T-helper 2 cell treated with Interferon-gamma antibody and Interleukin-4, amounts not matched to agents 100 ng/mL and 5 ng/mL, for 36 hours (primary cell): ENCODE results near the gene SERHL2. TPM values are rescaled to one million over a fixed set of nuclear protein-coding genes. Genes with fewer than 3 reads are reported as not detected.
"Not testable (repeated sequence)": the region's sequence is repeated elsewhere in the genome, so short reads cannot be mapped to it uniquely, and the experiment has no call there.

Source experiments
- intact Hi-C: fragments of 100-400 bp; cut with micrococcal nuclease; formaldehyde crosslinking; loops from one replicate; pipeline ENCODE4 v1.15.1; 2023
- total RNA-seq: library from RNA; stranded (reverse); gene quantifications from 2 replicates; pipeline ENCODE4 v1.2.3, GENCODE V29; 2022

SERHL2 gene
- total RNA-seq, 1 donor from 2014 or later, result 0.86 TPM

- intact Hi-C loops, result not testable (repeated sequence)
These were observed 18.5 kb upstream of the SERHL2 start for GRCh38 chr22:42535082-42535731.

GRCh38 chr22:42536166-42536565 lies 17.6 kb upstream of the SERHL2 start:
- intact Hi-C loops, result no loop called here

GRCh38 chr22:42536634-42537033 lies 17.1 kb upstream of the SERHL2 start:
- intact Hi-C loops, result not testable (repeated sequence)

GRCh38 chr22:42537199-42537831 lies 16.4 kb upstream of the SERHL2 start:
- intact Hi-C loops, result not testable (repeated sequence)

- intact Hi-C loops, result not testable (repeated sequence)
These were observed 14.5 kb upstream of the SERHL2 start for GRCh38 chr22:42539236-42539771.

- intact Hi-C loops, result no loop called here
These were observed 9.1 kb upstream of the SERHL2 start for GRCh38 chr22:42544686-42545085.

- intact Hi-C loops, result no loop called here
These were observed 6.2 kb upstream of the SERHL2 start for GRCh38 chr22:42547562-42547961.

- intact Hi-C loops, result not testable (repeated sequence)
These were observed 5.6 kb upstream of the SERHL2 start for GRCh38 chr22:42548126-42548525.

- intact Hi-C loops, result no loop called here
These were observed 5.0 kb upstream of the SERHL2 start for GRCh38 chr22:42548597-42549330.

GRCh38 chr22:42549331-42550060 lies 4.3 kb upstream of the SERHL2 start:
- intact Hi-C loops, result loop anchor here (2.0 to 10.0 kb wide), 3 partner anchors 17 to 65 kb away; partner anchors contain the start of gene POLDIP3

- intact Hi-C loops, result loop anchor here (2.0 to 10.0 kb wide), 3 partner anchors 31 to 63 kb away; partner anchors contain the start of gene POLDIP3
These were observed 1.5 kb upstream of the SERHL2 start for GRCh38 chr22:42552294-42552647.

- intact Hi-C loops, result no loop called here
These were observed 6.6 kb downstream of the SERHL2 start for GRCh38 chr22:42560381-42560780.

GRCh38 chr22:42560781-42561180 lies 7.0 kb downstream of the SERHL2 start:
- intact Hi-C loops, result no loop called here

- intact Hi-C loops, result no loop called here
These were observed 8.1 kb downstream of the SERHL2 start for GRCh38 chr22:42561856-42562255.

- intact Hi-C loops, result no loop called here
These were observed 8.5 kb downstream of the SERHL2 start for GRCh38 chr22:42562279-42562678.

- intact Hi-C loops, result no loop called here
These were observed 8.9 kb downstream of the SERHL2 start for GRCh38 chr22:42562684-42563083.

- intact Hi-C loops, result not testable (repeated sequence)
These were observed 10.2 kb downstream of the SERHL2 start for GRCh38 chr22:42563943-42564342.

- intact Hi-C loops, result no loop called here
These were observed 10.9 kb downstream of the SERHL2 start for GRCh38 chr22:42564699-42565098.

GRCh38 chr22:42565956-42566355 lies 12.2 kb downstream of the SERHL2 start:
- intact Hi-C loops, result no loop called here

- intact Hi-C loops, result not testable (repeated sequence)
These were observed 14.2 kb downstream of the SERHL2 start for GRCh38 chr22:42567950-42568349.

- intact Hi-C loops, result not testable (repeated sequence)
These were observed 16.8 kb downstream of the SERHL2 start for GRCh38 chr22:42570580-42570979.
